ENCODE results near the gene MEST.
"Not testable (repeated sequence)": the region's sequence is repeated elsewhere in the genome, so short reads cannot be mapped to it uniquely, and the experiment has no call there.

MEST gene

GRCh38 chr7:130524628-130525027 lies 32.7 kb downstream of the MEST start:
- DNase-seq, result no peak
- TF ChIP-seq GATA1 (IDR thresholded peaks at IDR 0.05; ENCODE audit: low read depth, low read length), result no peak
- TF ChIP-seq POLR2A (IDR thresholded peaks at IDR 0.05; ENCODE audit: low read length), result no peak

GRCh38 chr7:130527752-130528355 lies 36.0 kb downstream of the MEST start:
- DNase-seq, result not testable (repeated sequence)

GRCh38 chr7:130529417-130529816 lies 37.5 kb downstream of the MEST start:
- DNase-seq, result no peak

GRCh38 chr7:130537894-130538293 lies 46.0 kb downstream of the MEST start:
- DNase-seq, result not testable (repeated sequence)

More at GRCh38 chr7:130529417-130529816, 37.5 kb downstream of the MEST start:
- TF ChIP-seq GATA1 (IDR thresholded peaks at IDR 0.05; ENCODE audit: low read depth, low read length), result no peak
- TF ChIP-seq POLR2A (IDR thresholded peaks at IDR 0.05; ENCODE audit: low read length), result no peak

- not testable (repeated sequence) for DNase-seq
Observed at GRCh38 chr7:130541287-130541686, 49.4 kb downstream of the MEST start.

GRCh38 chr7:130542297-130542696 lies 50.4 kb downstream of the MEST start:
- not testable (repeated sequence) for DNase-seq

- DNase-seq, result no peak
Observed at GRCh38 chr7:130543487-130544010, 51.7 kb downstream of the MEST start.

GRCh38 chr7:130544356-130544755 lies 52.5 kb downstream of the MEST start:
- no peak for TF ChIP-seq GATA1 (IDR thresholded peaks at IDR 0.05; ENCODE audit: low read depth, low read length)
- no peak for TF ChIP-seq POLR2A (IDR thresholded peaks at IDR 0.05; ENCODE audit: low read length)
- no peak for DNase-seq

More at GRCh38 chr7:130543487-130544010, 51.7 kb downstream of the MEST start:
- TF ChIP-seq POLR2A (IDR thresholded peaks at IDR 0.05; ENCODE audit: low read length) (no peak), GATA1 (IDR thresholded peaks at IDR 0.05; ENCODE audit: low read depth, low read length) (no peak)

GRCh38 chr7:130553398-130554029 lies 61.6 kb downstream of the MEST start:
- TF ChIP-seq GATA1 (IDR thresholded peaks at IDR 0.05; ENCODE audit: low read depth, low read length), result no peak
- TF ChIP-seq POLR2A (IDR thresholded peaks at IDR 0.05; ENCODE audit: low read length), result no peak
- no peak for DNase-seq

- no peak for TF ChIP-seq GATA1 (IDR thresholded peaks at IDR 0.05; ENCODE audit: low read depth, low read length)
- TF ChIP-seq POLR2A (IDR thresholded peaks at IDR 0.05; ENCODE audit: low read length), result no peak
- no peak for DNase-seq
Observed at GRCh38 chr7:130554481-130554880, 62.6 kb downstream of the MEST start.

All from erythroblast (primary cell).